GM12878 (cell line): ENCODE measurements around the gene SLC12A3. TPM values are rescaled to one million over a fixed set of nuclear protein-coding genes. Genes with fewer than 3 reads are reported as not detected.

Experiments
- ATAC-seq: fragments of 200-7000 bp; cut with Tn5 transposase; 3 replicates; pipeline ENCODE4 v1.9.1; 2020; ENCODE audit warnings: mild to moderate bottlenecking, moderate library complexity
- BruUV-seq: library from RNA; stranded (reverse); fragments of 400-500 nt; replicated peaks from 2 replicates; lab custom pipeline; 2021; lab: Mats Ljungman, UMichigan
- CTCF ChIA-PET: fragments of 300-600 bp; sonication (Branson Sonifier 250); formaldehyde crosslinking; extraction: SDS; loops from one replicate; lab custom pipeline; 2021; ENCODE audit warnings: inconsistent platforms; lab: Yijun Ruan, JAX
- POLR2A ChIA-PET: fragments of 350-600 bp; formaldehyde crosslinking; extraction: SDS; loops from one replicate; lab custom pipeline; 2021; ENCODE audit warnings: inconsistent platforms; lab: Charles Lee
- RAD21 ChIA-PET: fragments of 300-600 bp; sonication (Branson Sonifier 250); formaldehyde crosslinking; loops from one replicate; lab custom pipeline; 2023; ENCODE audit warnings: antibody characterized with exemption; ENCODE audit not compliant: unreplicated experiment; lab: Charles Lee
- SMC1A ChIA-PET: fragments of 300-600 bp; sonication (Branson Sonifier 250); formaldehyde crosslinking; loops from one replicate; lab custom pipeline; 2023; ENCODE audit not compliant: unreplicated experiment, uncharacterized antibody; lab: Charles Lee
- DNase-seq: peaks from one replicate; pipeline ENCODE4 v3.0.0-alpha.2; 2011; ENCODE audit warnings: low read depth, low spot score
- FAIRE-seq: peaks from 3 replicates; lab custom pipeline; 2011; peaks lifted over from hg19 to GRCh38; lab: Jason Lieb, UNC
- H2AFZ ChIP-seq: 2 replicates; pipeline ENCODE4 v1.6.0; 2011; ENCODE audit warnings: low read depth, low read length, control low read depth; ENCODE audit not compliant: control insufficient read depth
- H3K27ac ChIP-seq: 2 replicates; pipeline ENCODE4 v1.5.1; 2011; ENCODE audit warnings: control low read depth; ENCODE audit not compliant: control insufficient read depth, insufficient read depth
- H3K27me3 ChIP-seq, 2 experiments: replicated peaks in 1 of 2; 2 replicates each; pipeline versions ENCODE4 v1.6.0 to v1.6.1; 2011; ENCODE audit warnings: low read length in 1 of 2; ENCODE audit not compliant: control insufficient read depth in 2 of 2, insufficient read depth in 2 of 2
- H3K36me3 ChIP-seq, 2 experiments: 2 replicates each; pipeline ENCODE4 v1.5.1; 2011; ENCODE audit warnings: low read length in 1 of 2; ENCODE audit not compliant: control insufficient read depth in 2 of 2, insufficient read depth in 2 of 2
- H3K4me1 ChIP-seq: 2 replicates; pipeline ENCODE4 v1.6.1; 2011; ENCODE audit warnings: mild to moderate bottlenecking, low read length, moderate library complexity, mixed read lengths; ENCODE audit not compliant: control insufficient read depth, insufficient read depth
- H3K4me2 ChIP-seq: 2 replicates; pipeline ENCODE4 v1.6.0; 2011; ENCODE audit warnings: control low read depth; ENCODE audit not compliant: control insufficient read depth, insufficient read depth
- H3K4me3 ChIP-seq: fragments of 200-600 bp; sonication (generic); 2 replicates; pipeline ENCODE4 v1.5.1; 2016
- H3K79me2 ChIP-seq: 2 replicates; pipeline ENCODE4 v1.6.0; 2011; ENCODE audit warnings: low read length; ENCODE audit not compliant: control insufficient read depth, insufficient read depth
- H3K9ac ChIP-seq: 2 replicates; pipeline ENCODE4 v1.8.0; 2011; ENCODE audit warnings: low read length, control low read depth, mixed read lengths; ENCODE audit not compliant: control insufficient read depth, insufficient read depth
- H3K9me3 ChIP-seq: replicated peaks from 3 replicates; pipeline ENCODE4 v1.5.1; 2011; ENCODE audit warnings: mild to moderate bottlenecking, low read length; ENCODE audit not compliant: control insufficient read depth, insufficient read depth
- H4K20me1 ChIP-seq: 2 replicates; pipeline ENCODE4 v1.6.0; 2011; ENCODE audit not compliant: control insufficient read depth, insufficient read depth
- BRCA1 ChIP-seq: IDR thresholded peaks from 2 replicates; pipeline ENCODE4 v1.6.1; 2011; ENCODE audit warnings: low read depth, low read length, improper control_type of control experiment
- SMARCA5 ChIP-seq: fragments of 450-650 bp; IDR thresholded peaks from 2 replicates; pipeline ENCODE4 v1.6.1; 2017; ENCODE audit warnings: mild to moderate bottlenecking
- SUPT20H ChIP-seq: IDR thresholded peaks from 2 replicates; pipeline ENCODE4 v1.6.1; 2011; ENCODE audit warnings: low read depth, mild to moderate bottlenecking, low read length, moderate library complexity, borderline replicate concordance; ENCODE audit not compliant: control insufficient read depth
- TCF7 ChIP-seq: IDR thresholded peaks from 2 replicates; pipeline ENCODE4 v1.6.1; 2014; ENCODE audit warnings: antibody characterized with exemption, borderline replicate concordance
- ZNF217 ChIP-seq: fragments of 450-650 bp; IDR thresholded peaks from 2 replicates; pipeline ENCODE4 v1.6.1; 2017; ENCODE audit warnings: antibody characterized with exemption, mild to moderate bottlenecking
- ZNF622 ChIP-seq: fragments of 450-650 bp; IDR thresholded peaks from 2 replicates; pipeline ENCODE4 v1.6.1; 2017; ENCODE audit warnings: mild to moderate bottlenecking, inconsistent platforms
- WGBS: methylation state at CpG from one replicate; pipeline ENCODE4 v1.1.6; 2016; ENCODE audit warnings: low lambda C conversion rate; ENCODE audit not compliant: insufficient replicate concordance, insufficient coverage; ENCODE audit errors: missing lambda C conversion rate; 5-methylcytosine and 5-hydroxymethylcytosine counted together
- in situ Hi-C: fragments of 300-500 bp; cut with MboI; formaldehyde crosslinking; loops from 9 replicates; pipeline ENCODE4 v1.14.3; 2018; ENCODE audit warnings: mixed read lengths
- intact Hi-C: fragments of 100-400 bp; cut with micrococcal nuclease; formaldehyde crosslinking; loops from one replicate; pipeline ENCODE4 v1.14.2; 2022; ENCODE audit not compliant: unreplicated experiment
- polyA plus RNA-seq, 11 experiments: library from polyadenylated mRNA; depleted of rRNA in 4 of 11; unstranded in 6 of 11; stranded (reverse) in 5 of 11; fragments of >200 nt; fragmentation: Nextera tagmentation in 4 of 11; fragmentation: Illumina TruSeq in 1 of 11; extraction: Ambion mirVana in 4 of 11; extraction: Trizol in 1 of 11; gene quantifications; 1 replicate in 1 of 11; 2 replicates in 10 of 11; pipeline versions ENCODE4 v1.2.1 to v1.2.3, GENCODE V29; 2011 to 2016; ENCODE audit warnings: inconsistent platforms in 2 of 11, missing spikeins in 2 of 11, low read depth in 1 of 11
- total RNA-seq, 4 experiments: library from RNA; depleted of rRNA in 3 of 4; stranded (reverse); fragments of >200 nt in 3 of 4; fragmentation: Illumina TruSeq in 1 of 4; extraction: Trizol in 1 of 4; gene quantifications; 2 replicates each; pipeline versions ENCODE4 v1.2.1 to v1.2.3, GENCODE V29; 2013 to 2021
- TF ChIP-seq, protein P1 (sequence below): IDR thresholded peaks from 2 replicates; pipeline ENCODE4 v1.6.1; 2012; ENCODE audit warnings: low read depth, low read length, improper control_type of control experiment
- TF ChIP-seq, protein P2 (sequence below): fragments of 450-650 bp; IDR thresholded peaks from 2 replicates; pipeline ENCODE4 v1.6.1; 2014; ENCODE audit warnings: mild to moderate bottlenecking
- TF ChIP-seq, protein P3 (sequence below): IDR thresholded peaks from 2 replicates; pipeline ENCODE4 v1.6.1; 2012; ENCODE audit warnings: improper control_type of control experiment, low read depth, low read length; ENCODE audit not compliant: insufficient replicate concordance
- TF ChIP-seq, protein P4 (sequence below): fragments of 450-650 bp; IDR thresholded peaks from 2 replicates; pipeline ENCODE4 v1.6.1; 2017; ENCODE audit warnings: mild to moderate bottlenecking, moderate library complexity

The SLC12A3 gene
- total and polyA plus RNA-seq, 10 of the 15 experiments (the other 5 are each of a cell fraction or from before 2014, with no cell fraction given): 0.05 to 6.3 (median 3.1) TPM

DNA sequence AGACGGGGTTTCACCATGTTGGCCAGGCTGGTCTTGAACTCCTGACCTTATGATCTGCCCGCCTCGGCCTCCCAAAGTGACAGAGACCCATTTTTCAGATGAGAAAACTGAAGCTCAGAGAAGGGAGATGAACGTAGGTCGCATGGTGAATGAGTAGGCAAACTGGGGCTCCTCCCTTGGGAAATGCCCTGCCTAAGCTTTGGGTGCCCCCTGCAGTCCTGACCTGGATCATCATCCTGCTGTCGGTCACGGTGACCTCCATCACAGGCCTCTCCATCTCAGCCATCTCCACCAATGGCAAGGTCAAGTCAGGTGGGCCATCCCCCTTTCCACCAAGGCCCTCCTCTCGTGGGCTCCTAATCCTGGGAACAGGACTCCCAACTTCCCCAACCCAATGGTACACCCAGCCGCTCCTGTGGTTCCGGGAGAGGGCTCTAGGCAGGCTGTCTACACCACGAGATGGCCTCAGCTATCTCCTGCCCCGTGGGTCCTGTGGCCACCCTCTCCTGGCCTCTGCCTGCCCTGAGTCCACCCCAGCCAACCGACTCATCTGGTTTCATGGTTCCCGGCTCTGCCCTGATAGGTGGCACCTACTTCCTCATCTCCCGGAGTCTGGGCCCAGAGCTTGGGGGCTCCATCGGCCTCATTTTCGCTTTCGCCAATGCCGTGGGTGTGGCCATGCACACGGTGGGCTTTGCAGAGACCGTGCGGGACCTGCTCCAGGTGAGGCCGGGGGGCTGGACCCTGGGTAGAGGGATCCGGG is 4.7 kb downstream of the SLC12A3 start:
- ChIA-PET POLR2A (interaction anchor here (1.1 to 3.6 kb wide), 13 partner anchors 12 to 84 kb away, joined by 3 to 11 read pairs (median 5); partner anchors contain the start of gene HERPUD1), RAD21 (interaction anchor here (0.6 to 9.7 kb wide), 18 partner anchors 9 to 135 kb away, joined by 3 to 126 read pairs (median 6); no protein-coding TSS in a partner anchor), SMC1A (interaction anchor here (0.6 to 6.0 kb wide), 24 partner anchors 9 to 176 kb away, joined by 3 to 86 read pairs (median 4); partner anchors contain the start of gene CETP), CTCF (interaction anchor here (0.8 to 11.7 kb wide), 20 partner anchors 9 to 269 kb away, joined by 3 to 247 read pairs (median 6); partner anchors contain the start of genes CETP and HERPUD1)
- no peak overlapping the region for H3K9ac ChIP-seq
- H3K4me2 ChIP-seq: peak overlapping the region; percentile 40
- H3K4me3 ChIP-seq: no peak overlapping the region
- no peak for DNase-seq
- no peaks in the 10 kb centered on the region for H4K20me1 ChIP-seq
- 46% methylated on average over 24 of the region's 24 CpGs for WGBS
- H3K4me1 ChIP-seq: peaks cover 35% of the 10 kb centered on the region
- TSS peak; percentile 37 for BruUV-seq
- H3K9me3 ChIP-seq: no peaks in the 10 kb centered on the region
- H2AFZ ChIP-seq: peak overlapping the region; percentile 63
- in situ Hi-C loops: loop anchor here (5.0 kb wide), 2 partner anchors 83 to 173 kb away; no protein-coding TSS in a partner anchor
- no peaks in the 10 kb centered on the region for H3K27me3 ChIP-seq
- peak; percentile 47 for FAIRE-seq
- H3K36me3 ChIP-seq: no peaks in the 10 kb centered on the region
- intact Hi-C loops: loop anchor here (2.0 to 5.0 kb wide), 4 partner anchors 19 to 77 kb away; no protein-coding TSS in a partner anchor
- peak; percentile 66 for ATAC-seq
- no peaks in the 10 kb centered on the region for H3K79me2 ChIP-seq
- H3K27ac ChIP-seq: no peak overlapping the region; the same call in 1 of the 2 replicates
- no peak for TF ChIP-seq TCF7
- TF ChIP-seq, protein P1, sequence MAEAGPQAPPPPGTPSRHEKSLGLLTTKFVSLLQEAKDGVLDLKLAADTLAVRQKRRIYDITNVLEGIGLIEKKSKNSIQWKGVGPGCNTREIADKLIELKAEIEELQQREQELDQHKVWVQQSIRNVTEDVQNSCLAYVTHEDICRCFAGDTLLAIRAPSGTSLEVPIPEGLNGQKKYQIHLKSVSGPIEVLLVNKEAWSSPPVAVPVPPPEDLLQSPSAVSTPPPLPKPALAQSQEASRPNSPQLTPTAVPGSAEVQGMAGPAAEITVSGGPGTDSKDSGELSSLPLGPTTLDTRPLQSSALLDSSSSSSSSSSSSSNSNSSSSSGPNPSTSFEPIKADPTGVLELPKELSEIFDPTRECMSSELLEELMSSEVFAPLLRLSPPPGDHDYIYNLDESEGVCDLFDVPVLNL: no peak
- TF ChIP-seq BRCA1: no peak
- TF ChIP-seq SUPT20H: no peak
- peak; percentile 77; the same call in 1 of the 2 replicates for TF ChIP-seq SMARCA5
- TF ChIP-seq, protein P2, sequence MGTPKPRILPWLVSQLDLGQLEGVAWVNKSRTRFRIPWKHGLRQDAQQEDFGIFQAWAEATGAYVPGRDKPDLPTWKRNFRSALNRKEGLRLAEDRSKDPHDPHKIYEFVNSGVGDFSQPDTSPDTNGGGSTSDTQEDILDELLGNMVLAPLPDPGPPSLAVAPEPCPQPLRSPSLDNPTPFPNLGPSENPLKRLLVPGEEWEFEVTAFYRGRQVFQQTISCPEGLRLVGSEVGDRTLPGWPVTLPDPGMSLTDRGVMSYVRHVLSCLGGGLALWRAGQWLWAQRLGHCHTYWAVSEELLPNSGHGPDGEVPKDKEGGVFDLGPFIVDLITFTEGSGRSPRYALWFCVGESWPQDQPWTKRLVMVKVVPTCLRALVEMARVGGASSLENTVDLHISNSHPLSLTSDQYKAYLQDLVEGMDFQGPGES: no peak
- TF ChIP-seq ZNF622: no peak
- TF ChIP-seq ZNF217: peak; percentile 80; the same call in 1 of the 2 replicates
- TF ChIP-seq, protein P3, sequence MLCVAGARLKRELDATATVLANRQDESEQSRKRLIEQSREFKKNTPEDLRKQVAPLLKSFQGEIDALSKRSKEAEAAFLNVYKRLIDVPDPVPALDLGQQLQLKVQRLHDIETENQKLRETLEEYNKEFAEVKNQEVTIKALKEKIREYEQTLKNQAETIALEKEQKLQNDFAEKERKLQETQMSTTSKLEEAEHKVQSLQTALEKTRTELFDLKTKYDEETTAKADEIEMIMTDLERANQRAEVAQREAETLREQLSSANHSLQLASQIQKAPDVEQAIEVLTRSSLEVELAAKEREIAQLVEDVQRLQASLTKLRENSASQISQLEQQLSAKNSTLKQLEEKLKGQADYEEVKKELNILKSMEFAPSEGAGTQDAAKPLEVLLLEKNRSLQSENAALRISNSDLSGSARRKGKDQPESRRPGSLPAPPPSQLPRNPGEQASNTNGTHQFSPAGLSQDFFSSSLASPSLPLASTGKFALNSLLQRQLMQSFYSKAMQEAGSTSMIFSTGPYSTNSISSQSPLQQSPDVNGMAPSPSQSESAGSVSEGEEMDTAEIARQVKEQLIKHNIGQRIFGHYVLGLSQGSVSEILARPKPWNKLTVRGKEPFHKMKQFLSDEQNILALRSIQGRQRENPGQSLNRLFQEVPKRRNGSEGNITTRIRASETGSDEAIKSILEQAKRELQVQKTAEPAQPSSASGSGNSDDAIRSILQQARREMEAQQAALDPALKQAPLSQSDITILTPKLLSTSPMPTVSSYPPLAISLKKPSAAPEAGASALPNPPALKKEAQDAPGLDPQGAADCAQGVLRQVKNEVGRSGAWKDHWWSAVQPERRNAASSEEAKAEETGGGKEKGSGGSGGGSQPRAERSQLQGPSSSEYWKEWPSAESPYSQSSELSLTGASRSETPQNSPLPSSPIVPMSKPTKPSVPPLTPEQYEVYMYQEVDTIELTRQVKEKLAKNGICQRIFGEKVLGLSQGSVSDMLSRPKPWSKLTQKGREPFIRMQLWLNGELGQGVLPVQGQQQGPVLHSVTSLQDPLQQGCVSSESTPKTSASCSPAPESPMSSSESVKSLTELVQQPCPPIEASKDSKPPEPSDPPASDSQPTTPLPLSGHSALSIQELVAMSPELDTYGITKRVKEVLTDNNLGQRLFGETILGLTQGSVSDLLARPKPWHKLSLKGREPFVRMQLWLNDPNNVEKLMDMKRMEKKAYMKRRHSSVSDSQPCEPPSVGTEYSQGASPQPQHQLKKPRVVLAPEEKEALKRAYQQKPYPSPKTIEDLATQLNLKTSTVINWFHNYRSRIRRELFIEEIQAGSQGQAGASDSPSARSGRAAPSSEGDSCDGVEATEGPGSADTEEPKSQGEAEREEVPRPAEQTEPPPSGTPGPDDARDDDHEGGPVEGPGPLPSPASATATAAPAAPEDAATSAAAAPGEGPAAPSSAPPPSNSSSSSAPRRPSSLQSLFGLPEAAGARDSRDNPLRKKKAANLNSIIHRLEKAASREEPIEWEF: no peak
- TF ChIP-seq, protein P4, sequence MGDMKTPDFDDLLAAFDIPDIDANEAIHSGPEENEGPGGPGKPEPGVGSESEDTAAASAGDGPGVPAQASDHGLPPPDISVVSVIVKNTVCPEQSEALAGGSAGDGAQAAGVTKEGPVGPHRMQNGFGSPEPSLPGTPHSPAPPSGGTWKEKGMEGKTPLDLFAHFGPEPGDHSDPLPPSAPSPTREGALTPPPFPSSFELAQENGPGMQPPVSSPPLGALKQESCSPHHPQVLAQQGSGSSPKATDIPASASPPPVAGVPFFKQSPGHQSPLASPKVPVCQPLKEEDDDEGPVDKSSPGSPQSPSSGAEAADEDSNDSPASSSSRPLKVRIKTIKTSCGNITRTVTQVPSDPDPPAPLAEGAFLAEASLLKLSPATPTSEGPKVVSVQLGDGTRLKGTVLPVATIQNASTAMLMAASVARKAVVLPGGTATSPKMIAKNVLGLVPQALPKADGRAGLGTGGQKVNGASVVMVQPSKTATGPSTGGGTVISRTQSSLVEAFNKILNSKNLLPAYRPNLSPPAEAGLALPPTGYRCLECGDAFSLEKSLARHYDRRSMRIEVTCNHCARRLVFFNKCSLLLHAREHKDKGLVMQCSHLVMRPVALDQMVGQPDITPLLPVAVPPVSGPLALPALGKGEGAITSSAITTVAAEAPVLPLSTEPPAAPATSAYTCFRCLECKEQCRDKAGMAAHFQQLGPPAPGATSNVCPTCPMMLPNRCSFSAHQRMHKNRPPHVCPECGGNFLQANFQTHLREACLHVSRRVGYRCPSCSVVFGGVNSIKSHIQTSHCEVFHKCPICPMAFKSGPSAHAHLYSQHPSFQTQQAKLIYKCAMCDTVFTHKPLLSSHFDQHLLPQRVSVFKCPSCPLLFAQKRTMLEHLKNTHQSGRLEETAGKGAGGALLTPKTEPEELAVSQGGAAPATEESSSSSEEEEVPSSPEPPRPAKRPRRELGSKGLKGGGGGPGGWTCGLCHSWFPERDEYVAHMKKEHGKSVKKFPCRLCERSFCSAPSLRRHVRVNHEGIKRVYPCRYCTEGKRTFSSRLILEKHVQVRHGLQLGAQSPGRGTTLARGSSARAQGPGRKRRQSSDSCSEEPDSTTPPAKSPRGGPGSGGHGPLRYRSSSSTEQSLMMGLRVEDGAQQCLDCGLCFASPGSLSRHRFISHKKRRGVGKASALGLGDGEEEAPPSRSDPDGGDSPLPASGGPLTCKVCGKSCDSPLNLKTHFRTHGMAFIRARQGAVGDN: no peak
